OCI-M2 (cell line): ENCODE data around the gene GPR137B.

Source experiments
- DNase-seq: peaks from one replicate; lab custom pipeline; 2025; ENCODE audit not compliant: unreplicated experiment; lab: John Stamatoyannopoulos, UW

The GPR137B gene

DNA sequence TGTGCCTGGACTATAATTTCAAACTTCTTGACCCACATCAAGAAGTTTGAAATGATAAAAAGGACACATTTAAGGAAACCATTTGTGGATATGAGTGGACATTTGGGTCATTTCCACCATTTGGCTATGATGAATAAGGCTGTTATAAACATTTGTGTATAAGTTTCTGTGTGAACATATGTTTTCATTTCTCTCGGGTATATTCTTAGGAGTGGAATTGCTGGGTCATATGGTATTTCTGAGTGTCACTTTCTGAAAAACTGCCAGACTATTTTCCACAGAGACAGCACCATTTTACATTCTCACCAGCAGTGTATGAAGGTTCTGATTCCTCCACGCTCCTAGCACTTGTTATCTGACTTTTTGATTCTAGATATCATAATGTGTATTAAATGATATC is 50.8 kb downstream of the GPR137B start:
- DNase-seq: no peak

DNA sequence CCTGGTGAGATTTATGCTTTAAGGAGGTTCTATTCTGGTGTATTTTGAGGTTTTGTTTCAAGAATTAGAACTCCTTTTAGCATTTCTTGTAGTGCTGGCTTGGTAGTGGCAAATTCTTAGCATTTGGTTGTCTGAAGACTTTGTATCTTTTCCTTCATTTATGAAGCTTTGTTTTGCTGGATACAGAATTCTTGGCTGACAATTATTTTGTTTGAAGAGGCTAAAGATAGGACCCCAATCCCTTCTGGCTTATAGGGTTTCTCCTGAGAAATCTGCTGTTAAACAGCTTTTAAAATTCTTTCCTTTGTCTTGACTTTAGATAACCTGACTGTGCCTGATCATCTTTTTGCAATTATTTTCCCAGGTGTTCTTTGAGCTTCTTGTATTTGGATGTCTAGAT is 58.6 kb downstream of the GPR137B start:
- DNase-seq: no peak

DNA sequence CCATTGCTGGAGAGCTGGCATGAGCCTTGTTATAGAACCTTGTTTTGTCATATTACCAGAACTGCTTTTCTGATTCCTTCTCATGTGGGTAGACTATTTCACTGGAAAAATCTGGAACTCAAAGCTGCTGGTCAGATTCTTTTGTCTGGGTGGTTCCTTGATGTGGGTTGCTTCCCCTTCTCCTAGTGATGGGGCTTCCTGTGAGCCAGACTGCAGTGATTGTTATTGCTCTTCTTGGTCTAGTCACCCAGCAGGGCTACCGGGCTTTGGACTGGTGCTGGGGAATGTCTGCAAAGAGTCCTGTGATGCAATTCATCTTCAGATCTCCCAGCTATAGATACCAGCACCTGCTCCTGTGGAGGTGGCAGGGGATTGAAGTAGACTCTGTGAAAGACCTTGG is 59.4 kb downstream of the GPR137B start:
- no peak for DNase-seq

DNA sequence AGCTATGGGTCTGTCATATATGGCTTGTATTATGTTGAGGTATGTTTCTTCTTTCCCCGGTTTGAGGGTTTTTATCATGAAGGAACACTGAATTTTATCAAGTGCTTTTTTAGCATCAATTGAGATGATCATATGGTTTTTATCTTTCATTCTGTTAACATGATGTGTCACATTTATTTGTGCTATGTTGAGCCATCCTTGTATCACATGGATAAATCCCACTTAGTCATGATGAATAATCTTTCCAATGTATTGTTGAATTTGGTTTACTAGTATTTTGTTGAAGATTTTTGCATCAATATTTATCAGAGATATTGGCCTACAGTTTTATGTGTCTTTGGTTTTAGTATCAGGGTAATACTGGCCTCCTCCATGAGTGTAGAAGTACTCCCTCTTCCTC is 61.7 kb downstream of the GPR137B start:
- DNase-seq: no peak

DNA sequence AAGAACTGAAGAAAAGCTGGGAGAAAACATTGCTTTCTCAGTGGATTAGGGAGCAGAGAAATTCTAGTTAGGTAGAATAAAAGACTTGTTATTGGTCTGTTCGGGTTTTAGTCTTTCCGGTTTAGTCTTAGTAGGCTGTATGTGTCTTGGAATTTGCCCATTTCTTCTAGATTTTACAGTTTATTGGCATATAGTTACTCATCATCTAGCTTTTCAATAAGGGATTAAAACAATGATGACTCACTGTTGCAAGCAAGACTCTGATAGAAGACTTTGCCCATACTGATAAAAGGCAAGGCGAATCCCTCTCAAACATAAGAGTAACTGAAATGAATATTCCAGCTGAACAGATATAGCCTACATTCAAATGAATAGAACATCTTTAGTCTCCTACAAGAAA is 62.3 kb downstream of the GPR137B start:
- DNase-seq: no peak

DNA sequence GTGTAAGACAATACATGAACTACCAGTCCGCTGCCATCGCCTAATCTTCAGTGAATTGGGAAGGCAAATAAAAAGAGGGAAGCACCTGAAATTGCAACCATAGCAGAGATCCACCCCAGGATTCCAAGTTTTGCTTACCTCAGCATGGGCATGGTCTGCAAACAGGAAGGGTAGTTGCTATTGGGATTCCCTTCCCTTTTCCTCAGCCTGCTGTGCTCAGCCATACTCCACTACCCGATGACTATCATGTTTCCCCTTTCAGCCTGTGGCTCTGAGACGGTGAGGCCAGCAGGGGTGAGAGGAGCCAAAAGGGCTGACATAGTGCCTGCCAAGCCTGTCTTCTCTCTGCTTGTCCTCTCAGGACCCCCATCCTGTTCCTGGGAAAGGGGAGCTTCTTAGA is 64.2 kb downstream of the GPR137B start:
- no peak for DNase-seq

DNA sequence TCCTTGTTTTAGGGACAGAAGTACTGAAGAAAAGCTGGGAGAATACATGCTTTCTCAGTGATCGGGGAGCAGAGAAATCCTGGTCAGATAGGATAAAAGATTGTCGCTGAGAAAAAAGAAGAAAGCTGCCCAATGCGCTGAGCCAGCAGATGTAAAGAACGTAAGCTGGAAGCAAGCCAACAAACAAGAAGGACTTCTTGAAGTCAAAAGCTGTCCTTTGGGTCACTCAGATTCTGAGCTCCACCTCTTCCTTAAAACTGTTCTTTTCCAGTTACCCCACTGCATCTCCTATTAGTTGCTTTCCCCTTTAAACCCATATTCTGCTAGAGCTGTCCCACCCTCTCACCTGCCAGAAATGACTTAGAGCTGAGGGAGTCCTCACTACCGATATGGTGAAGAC is 64.8 kb downstream of the GPR137B start:
- DNase-seq: no peak

DNA sequence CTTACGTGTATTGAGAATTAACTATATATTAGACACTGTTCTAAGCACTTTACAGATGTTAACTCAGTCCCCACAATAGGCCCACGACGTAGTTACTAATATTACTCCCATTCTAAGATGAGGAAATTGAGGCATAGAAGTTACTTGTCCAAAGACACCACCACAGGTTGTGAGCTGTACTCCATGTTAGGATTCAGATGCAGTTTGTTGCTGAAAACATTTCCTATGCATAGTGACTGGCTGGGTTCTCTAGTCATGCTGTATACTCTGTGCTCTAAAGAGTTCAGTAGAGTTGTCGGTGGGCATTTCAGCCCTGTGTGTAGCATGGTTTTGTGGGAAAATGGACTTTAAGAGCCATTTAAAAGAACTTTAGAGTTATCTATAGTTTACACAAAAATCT is 65.2 kb downstream of the GPR137B start:
- no peak for DNase-seq

DNA sequence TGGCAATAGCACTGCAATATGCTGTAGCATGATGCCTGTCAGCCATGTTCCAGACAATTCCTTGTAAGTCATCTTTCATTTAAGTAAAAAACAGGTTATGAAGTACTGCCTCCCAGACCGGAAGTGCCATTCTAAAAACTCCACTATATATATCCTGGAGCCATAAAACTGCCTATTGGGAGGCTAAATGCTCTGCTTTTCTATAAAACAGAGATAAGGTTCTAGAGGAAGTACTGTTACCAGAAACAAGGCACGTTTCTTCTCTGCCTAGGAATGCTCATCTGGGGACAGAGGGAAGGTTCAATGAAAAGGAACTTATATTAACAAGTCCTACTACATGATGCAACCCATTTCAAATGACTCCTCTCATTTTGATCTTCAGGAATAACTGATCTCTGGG is 66.8 kb downstream of the GPR137B start:
- DNase-seq: no peak

DNA sequence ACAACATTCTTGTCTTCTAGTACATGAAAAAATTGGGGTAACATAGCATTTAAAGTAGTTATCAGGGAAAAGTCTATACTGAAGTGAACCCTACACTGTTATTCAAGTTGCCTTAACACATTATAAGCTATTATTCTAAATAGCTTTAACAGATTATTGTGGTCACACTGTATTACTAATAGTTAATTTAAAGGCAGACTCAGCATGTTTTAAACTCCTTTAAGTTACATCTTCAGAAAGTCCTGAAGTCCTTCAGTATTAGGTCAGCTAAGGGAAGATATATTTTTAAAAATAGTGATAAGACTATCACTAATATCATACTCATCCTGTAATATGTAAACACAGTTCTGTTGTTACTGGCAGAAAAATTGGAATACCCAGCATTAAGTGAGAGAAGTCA is 67.4 kb downstream of the GPR137B start:
- no peak for DNase-seq

DNA sequence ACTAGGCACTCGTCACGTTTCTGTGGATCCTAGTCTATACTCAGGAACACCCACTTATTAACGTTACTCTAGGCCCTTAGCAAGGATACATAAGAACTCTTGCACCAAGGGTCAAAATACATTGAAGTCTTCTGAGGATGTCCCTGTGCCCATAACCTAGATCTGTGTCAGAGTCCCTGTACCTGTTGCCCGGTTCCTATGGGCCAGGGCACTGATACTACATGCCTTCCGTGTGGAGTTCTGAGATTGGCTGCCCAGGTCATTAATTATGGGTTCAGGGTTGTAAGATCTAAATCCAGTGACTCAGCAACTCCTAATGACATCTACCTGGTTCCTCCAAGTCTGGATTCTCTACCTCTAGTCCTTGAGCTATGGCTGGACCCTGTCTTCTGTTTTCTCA is 69.5 kb downstream of the GPR137B start:
- no peak for DNase-seq

DNA sequence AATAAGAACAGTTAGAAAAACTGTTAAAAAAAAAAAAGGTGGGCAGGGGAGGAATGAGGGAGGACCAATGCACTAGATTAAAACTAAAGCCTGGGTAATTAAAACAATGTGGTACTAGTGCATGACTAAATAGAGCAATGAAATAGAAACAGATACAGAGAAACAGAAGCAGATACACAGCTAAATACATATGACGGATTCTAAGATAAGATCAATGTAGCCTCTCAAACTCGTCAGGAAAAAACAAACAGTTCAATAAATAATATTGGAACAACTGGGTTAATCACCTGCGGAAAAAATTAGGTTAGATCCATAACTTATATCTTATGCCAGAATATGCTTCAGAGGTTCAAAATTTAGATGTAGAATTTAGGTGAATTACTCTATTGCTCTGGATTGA is 71.2 kb downstream of the GPR137B start:
- no peak for DNase-seq

DNA sequence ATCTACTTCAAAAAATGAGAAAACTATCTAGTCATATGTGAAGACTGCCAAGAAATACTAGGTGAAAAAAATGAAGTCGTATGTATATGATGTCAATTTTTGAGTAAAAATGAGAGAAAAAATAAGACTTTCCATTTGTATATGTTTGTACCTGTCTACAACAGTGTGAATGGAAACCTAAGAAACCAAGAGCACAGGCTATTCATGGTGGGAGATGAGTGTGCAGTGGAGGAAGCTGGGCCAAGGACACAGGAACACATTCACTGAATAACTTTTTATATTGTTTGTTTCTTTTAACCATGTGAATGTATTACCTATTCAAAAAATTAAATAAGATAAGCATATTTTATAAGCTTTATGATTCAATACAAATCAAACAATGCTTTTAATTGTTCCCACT is 72.4 kb downstream of the GPR137B start:
- DNase-seq: no peak

DNA sequence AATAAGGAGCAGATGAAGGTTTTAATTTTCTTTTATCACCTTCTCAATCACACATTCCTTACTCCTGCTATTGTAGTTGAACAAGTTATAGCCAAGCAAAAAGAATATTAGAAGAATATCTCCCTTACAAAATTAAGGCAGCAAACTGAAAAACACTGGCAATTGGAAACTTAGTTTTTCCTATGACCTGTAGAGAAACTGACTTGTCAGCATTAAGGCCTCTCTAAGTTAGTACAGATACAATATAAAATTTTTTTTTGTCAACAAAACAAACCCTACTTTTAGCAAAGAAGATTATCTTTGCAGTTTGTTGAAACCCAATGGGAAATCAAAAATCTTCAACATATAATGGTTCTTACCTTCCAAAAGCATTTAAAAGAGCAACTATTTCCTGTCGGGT is 78.1 kb downstream of the GPR137B start:
- DNase-seq: no peak

DNA sequence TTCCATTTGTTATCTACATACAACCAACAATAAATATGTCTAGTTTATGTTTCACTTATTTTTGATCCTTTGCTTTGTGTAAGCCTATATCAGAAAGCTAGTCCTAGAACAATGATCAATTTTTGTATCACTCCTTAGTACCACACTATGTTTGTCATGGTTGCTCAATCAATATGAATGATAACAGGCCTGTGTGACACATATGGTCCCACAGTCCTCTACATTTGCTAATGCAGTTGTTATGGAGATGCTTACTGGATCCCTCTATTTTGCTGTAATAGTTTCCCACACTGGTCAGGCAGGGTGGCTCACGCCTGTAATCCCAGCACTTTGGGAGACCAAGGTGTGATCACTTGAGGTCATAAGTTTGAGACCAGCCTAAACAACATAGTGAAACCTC is 80.3 kb downstream of the GPR137B start:
- no peak for DNase-seq

DNA sequence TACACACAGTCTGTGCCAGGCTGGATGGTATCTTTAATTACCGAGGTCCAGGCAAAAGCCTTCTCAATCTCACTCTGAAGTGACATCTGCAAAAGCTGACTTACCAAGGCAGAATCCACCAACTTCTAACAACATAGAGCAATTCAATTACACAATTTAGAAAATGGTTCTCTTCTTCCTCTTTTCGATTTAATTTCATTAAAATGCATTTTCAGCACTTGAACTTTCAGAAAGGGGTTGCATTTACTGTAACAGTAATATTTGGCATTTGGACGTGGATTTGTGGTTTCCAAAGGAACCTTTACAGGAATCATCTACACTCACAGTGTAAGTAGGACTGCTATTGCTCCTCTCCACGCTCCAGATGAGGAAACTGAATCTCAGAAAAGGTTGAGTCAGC is 86.1 kb downstream of the GPR137B start:
- DNase-seq: no peak

DNA sequence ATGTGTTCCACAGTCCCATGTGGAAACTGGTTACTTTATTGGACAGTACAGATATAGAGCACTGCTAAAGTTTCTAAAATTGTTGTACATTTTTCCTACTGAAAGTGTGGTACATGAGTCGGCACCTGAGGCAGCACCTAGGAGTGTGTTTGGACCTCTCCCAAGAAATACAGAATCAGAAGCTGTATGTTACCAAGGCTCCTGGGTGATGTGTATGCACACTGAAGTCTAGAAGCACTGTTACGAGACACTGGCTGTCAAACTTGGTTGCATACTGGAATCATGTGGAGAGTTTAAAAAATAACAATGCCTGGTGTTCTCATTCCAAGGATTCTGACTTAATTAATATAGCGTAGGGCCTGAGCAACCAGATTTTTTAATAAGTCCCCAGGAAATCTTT is 92.8 kb downstream of the GPR137B start:
- DNase-seq: no peak

DNA sequence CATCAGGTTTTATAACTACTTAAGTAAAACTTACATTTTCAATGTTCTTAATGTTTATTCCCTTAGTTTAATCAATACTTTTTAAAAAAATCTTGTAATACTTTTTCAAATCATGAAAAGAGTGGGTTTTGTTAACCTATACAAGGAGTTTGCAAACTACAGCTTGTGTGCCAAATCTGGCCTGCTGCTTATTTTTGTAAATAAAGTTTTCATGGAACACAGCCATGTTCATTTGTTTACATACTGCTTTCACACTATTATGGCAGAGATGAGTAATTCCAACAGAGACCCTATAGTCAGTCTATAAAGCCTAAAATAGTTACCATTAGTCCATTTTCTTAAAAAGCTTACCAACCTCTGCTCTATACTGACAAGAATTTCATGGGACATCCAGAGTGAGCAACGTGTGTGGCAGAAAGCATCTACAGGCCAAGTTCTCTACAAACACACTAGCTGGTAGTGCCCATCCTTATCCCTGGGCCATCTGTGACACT is 96.8 kb downstream of the GPR137B start:
- no peak for DNase-seq

DNA sequence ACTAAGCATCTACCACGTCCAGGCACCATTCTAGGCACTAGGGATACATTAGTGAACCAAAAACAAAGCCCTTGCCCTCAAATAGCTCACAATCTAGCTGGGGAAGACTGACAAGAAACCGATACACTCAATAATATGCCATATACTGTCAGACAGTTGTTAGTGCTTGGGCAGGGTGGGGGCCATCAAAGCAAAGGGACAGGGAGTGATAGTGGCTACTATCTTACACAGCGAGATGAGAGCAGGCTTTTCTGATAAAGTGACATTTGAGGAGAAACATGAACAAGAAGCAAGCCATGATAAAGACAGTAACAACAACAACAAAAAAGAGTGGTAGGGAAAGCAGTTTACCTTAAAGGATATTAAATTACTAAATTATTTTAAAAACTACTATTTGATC is 98.3 kb downstream of the GPR137B start:
- no peak for DNase-seq

DNA sequence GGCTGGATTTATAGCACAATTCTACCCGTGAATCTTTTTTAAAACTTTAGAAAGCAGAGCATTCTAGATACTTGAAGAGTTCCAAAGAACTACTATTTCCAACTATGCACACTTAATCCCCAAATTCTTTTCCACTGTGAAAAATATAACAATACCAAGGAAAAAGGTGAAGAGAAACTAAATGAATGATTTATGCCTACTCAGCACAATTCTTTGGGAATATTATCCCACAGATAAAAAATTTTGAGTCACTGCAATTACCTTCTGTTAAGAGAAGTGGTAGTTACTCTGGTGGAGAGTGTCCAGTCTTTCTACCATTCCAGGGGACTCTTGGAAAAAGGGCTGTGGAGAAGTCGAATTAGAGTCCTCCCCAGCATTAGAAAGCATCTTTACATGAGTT is 100.2 kb downstream of the GPR137B start:
- DNase-seq: no peak

DNA sequence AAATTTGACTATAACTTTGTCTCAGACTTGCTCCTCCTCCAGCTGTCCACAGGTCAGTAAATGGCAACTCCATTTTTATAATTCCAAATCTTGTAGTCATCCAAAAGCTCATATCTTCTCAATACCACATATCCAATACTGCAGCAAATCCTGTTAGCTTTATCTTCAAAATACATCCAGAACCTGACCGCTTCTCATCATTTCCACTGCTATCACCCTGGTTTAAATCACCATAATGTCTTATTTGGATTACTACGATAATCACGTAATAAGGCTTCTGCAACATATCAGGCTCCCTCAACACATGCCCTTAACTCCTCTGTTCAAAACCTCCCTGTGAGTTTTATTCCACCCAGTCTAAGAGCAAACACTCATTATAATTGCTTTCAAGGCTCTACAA is 104.9 kb downstream of the GPR137B start:
- no peak for DNase-seq

DNA sequence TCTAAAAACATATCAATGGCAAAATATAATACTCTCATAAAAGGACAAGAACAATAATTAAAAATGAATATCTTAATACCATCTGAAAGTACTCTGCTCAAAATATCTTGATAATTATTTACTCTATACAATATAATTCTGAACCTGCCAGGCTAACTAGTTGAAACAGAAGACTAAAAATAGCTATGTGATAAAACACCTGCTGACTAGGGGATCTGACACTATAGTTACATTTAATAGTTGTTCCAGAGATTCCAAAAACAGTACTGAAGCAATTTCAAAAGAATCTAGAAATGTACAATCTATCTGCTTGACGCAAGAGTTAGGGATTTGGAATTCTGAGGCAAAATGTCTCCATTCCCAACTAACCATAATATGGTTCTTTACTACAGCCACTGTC is 109.2 kb downstream of the GPR137B start:
- DNase-seq: no peak

DNA sequence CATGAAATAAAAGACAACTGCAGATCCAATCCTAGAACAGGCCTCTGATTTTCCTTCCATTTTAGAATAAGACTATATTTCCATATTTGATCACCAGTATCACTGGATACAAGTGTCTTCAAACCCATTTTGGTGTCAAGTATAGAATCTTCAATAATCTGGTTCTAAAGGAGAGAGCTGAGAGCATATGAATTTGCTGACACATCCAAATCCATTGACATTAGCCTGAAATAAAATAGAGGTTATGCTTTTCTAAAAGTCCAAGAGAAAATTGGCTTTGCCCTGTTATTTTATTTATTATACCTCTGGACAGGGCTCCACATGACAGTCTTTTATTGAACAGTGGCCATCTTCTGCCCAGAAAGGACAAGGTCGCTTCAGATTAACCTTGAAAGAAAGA is 110.8 kb downstream of the GPR137B start:
- DNase-seq: no peak
